ENCODE data around the gene FAM221B. TPM values are rescaled to one million over a fixed set of nuclear protein-coding genes. Genes with fewer than 3 reads are reported as not detected.

Gene FAM221B
- total RNA-seq, 1 donor from 2014 or later: 0.32 TPM

DNA sequence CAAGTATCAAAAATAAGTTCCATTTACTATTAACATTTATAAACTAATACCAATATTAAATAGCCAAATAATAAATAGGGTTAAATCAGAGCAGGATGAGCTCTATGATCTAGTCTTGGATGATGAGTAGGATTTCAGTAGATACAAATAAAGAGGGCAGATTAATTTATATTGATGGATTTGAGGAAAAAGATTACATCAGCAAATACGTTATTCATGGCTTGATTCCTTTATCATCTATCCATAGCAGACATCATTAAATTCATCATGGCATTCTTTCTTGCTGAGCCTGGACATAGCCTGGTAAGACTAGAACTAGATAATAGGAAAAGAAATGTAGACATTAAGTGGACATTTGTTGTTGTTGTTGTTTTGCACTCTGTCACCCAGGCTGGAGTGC, 61.1 kb downstream of the FAM221B start:
- H3K4me3 ChIP-seq: no peak overlapping the region
- no peaks in the 10 kb centered on the region for H3K27me3 ChIP-seq (ENCODE audit: low read depth)
- TF ChIP-seq, protein P1, sequence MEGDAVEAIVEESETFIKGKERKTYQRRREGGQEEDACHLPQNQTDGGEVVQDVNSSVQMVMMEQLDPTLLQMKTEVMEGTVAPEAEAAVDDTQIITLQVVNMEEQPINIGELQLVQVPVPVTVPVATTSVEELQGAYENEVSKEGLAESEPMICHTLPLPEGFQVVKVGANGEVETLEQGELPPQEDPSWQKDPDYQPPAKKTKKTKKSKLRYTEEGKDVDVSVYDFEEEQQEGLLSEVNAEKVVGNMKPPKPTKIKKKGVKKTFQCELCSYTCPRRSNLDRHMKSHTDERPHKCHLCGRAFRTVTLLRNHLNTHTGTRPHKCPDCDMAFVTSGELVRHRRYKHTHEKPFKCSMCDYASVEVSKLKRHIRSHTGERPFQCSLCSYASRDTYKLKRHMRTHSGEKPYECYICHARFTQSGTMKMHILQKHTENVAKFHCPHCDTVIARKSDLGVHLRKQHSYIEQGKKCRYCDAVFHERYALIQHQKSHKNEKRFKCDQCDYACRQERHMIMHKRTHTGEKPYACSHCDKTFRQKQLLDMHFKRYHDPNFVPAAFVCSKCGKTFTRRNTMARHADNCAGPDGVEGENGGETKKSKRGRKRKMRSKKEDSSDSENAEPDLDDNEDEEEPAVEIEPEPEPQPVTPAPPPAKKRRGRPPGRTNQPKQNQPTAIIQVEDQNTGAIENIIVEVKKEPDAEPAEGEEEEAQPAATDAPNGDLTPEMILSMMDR (IDR thresholded peaks at IDR 0.05): no peak
- no peak for DNase-seq
- no peaks in the 10 kb centered on the region for H3K36me3 ChIP-seq
- peaks cover 27% of the 10 kb centered on the region for H3K4me1 ChIP-seq
- no peak for ATAC-seq
- no peak overlapping the region for H3K27ac ChIP-seq
- intact Hi-C loops (cut with DNase I): no loop called here
- H3K9me3 ChIP-seq: no peaks in the 10 kb centered on the region

DNA sequence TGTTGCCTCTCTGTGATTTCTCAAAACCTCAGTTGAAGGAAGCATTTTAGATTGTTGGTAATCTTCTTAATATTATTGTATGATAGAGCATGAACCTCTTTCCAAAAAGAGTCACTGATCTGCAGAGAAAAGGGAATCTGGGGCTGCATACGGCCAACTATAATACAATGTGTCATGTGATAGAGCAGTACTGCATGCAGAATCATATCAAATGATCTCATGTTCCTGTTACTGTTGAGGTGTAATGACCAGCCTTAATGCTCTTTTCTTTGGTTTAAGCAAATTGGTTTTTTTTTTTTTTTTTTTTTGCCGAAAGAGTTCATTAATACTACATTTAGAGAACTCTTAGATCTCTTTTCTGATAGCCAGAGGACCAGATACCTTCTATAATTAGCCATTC, 61.5 kb downstream of the FAM221B start:
- intact Hi-C loops (cut with DNase I): no loop called here
- Histone ChIP-seq H3K36me3 (no peaks in the 10 kb centered on the region), H3K4me3 (no peak overlapping the region), H3K4me1 (peaks cover 23% of the 10 kb centered on the region), H3K27me3 (ENCODE audit: low read depth) (no peaks in the 10 kb centered on the region), H3K9me3 (no peaks in the 10 kb centered on the region), H3K27ac (no peak overlapping the region)
- no peak for ATAC-seq
- DNase-seq: no peak
- TF ChIP-seq, protein P1 (IDR thresholded peaks at IDR 0.05): no peak

Other genes starting within 250 kb of the FAM221B start
- gene TESK1, start 223.5 kb downstream of the FAM221B start, total RNA-seq: 44.0 TPM
- 4.5 TPM for gene CD72, start 210.3 kb downstream of the FAM221B start, total RNA-seq
- gene SIT1, start 177.8 kb downstream of the FAM221B start, total RNA-seq: 1.5 TPM
- gene RMRP, start 170.7 kb downstream of the FAM221B start, total RNA-seq: 24,340 TPM
- 28.9 TPM for gene CCDC107, start 170.4 kb downstream of the FAM221B start, total RNA-seq
- 1.2 TPM for gene ARHGEF39, start 163.5 kb downstream of the FAM221B start, total RNA-seq
- not detected for gene CA9, start 154.8 kb downstream of the FAM221B start, total RNA-seq
- 110 TPM for gene TPM2, start 138.8 kb downstream of the FAM221B start, total RNA-seq
- 406 TPM for gene TLN1, start 96.5 kb downstream of the FAM221B start, total RNA-seq
- 28.1 TPM for gene CREB3, start 96.1 kb downstream of the FAM221B start, total RNA-seq
- 68.0 TPM for gene GBA2, start 79.5 kb downstream of the FAM221B start, total RNA-seq
- gene RGP1, start 79.4 kb downstream of the FAM221B start, total RNA-seq: 29.6 TPM
- not detected for gene MSMP, start 74.5 kb downstream of the FAM221B start, total RNA-seq
- gene NPR2, start 37.1 kb downstream of the FAM221B start, total RNA-seq: 20.6 TPM
- 13.3 TPM for gene SPAG8, start 16.5 kb downstream of the FAM221B start, total RNA-seq
- gene HINT2, start 13.7 kb downstream of the FAM221B start, total RNA-seq: 32.6 TPM
- 12.6 TPM for gene TMEM8B, start 496 bp upstream of the FAM221B start, total RNA-seq
- gene OR13J1, start 41.7 kb upstream of the FAM221B start, total RNA-seq: not detected
- 8.7 TPM for gene HRCT1, start 77.5 kb upstream of the FAM221B start, total RNA-seq
- gene SPAAR, start 80.8 kb upstream of the FAM221B start, total RNA-seq: 11.9 TPM
- not detected for gene OR2S2, start 129.4 kb upstream of the FAM221B start, total RNA-seq
- gene RECK, start 208.2 kb upstream of the FAM221B start, total RNA-seq: 15.2 TPM